Measurements from ENCODE around the gene TLE4.

Gene TLE4

GRCh38 chr9:79663878-79664277 lies 92.1 kb downstream of the TLE4 start:
- no peak for DNase-seq (ENCODE audit: low read depth in 2 of 2)

GRCh38 chr9:79664375-79664831 lies 92.6 kb downstream of the TLE4 start:
- no peak for DNase-seq (ENCODE audit: low read depth in 2 of 2)

GRCh38 chr9:79665369-79665768 lies 93.6 kb downstream of the TLE4 start:
- no peak for DNase-seq (ENCODE audit: low read depth in 2 of 2)

- DNase-seq (ENCODE audit: low read depth in 2 of 2), result no peak
Measured at GRCh38 chr9:79665931-79666330, 94.2 kb downstream of the TLE4 start.

- no peak for DNase-seq (ENCODE audit: low read depth in 2 of 2)
Measured at GRCh38 chr9:79667120-79667519, 95.4 kb downstream of the TLE4 start.

DNA sequence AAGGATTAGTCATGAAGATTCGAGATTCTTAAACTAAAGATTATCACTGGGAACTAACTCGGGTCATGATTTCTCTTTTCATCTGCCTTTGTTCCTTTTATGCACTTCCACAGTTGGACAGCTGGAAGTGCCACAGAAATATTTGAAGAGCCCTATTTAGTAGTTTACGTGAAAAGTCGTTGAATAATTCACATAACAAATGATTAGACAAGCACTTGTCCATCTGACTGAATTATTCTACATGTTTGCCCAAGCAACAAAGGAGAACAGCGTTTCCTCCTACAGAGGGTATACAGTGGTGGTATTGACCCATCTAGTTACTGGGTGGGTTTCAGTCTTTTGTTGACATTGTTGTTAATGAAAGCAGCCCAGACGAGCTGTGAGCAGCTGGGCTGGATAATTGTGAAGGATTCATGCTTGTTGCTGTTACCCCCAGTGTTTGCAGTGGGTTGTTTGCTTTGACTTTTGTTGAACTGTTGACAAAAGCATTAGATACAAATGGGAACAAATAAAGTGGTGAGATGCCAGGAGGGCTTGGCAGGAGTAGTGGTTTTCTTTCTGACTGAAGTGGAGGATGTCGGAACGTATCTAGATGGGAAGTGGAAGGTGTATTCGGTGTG lies 96.2 kb downstream of the TLE4 start:
- no peak for DNase-seq (ENCODE audit: low read depth in 2 of 2)

DNA sequence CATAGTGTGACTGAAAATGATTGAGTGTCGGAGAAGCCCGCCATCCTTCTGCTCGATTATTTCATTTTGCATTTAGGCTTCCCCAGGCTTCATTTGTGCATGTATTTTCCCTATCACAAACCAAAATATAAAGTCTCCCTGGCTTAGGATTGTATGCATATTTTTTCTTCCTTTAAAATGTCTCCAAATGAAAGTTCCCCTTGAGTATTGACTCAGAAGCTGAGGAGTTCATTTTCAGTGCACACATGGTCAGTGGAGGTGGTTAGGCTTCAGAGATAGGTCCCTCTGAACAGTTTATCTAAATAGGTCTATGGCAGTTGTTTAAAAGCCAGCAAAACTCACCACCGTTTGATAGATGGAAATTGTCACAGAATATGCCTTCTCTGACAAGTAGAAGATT lies 97.2 kb downstream of the TLE4 start:
- no peak for DNase-seq (ENCODE audit: low read depth in 2 of 2)

- DNase-seq (ENCODE audit: low read depth in 2 of 2), result no peak
Measured at GRCh38 chr9:79670269-79670961, 98.7 kb downstream of the TLE4 start.

DNA sequence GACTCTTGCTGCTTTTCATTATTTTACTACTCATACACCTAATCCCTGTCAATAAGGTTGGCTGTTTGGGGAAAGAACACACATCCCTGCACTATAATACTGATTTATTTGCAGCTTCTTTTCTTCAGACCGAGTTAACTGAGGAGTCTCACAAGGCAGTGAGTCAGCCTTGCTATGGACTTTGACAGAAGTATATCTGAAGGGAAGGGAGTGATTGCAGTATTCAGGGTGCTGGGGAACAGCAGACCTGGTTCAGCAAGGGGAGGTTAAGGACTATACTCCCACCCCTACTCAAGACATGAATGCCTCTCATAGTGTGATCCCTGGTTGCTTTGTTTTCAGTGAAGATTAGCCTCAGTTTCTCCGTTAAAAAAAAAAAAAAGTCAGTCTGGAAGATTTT lies 99.8 kb downstream of the TLE4 start:
- no peak for DNase-seq (ENCODE audit: low read depth in 2 of 2)

DNA sequence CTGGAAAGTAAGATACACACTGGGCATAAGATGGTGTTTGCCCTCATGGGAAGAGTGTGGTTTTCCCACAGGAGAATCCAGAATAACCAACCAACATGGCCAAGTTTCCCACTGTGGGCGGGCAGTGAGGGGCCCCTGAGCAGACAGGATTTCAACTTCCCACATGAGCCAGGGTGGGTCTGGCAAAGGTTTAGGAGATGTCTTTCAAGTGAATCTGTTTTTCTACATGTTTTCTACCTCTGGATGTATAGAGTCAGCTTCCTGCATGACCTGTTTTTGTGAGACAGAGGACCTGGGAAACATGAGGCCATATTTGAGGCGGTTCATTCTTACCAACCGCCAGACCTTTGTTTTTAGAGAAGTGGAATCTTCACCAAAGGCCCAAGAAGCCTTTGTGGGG lies 100.5 kb downstream of the TLE4 start:
- DNase-seq (ENCODE audit: low read depth in 2 of 2), result no peak

GRCh38 chr9:79672891-79673290 lies 101.1 kb downstream of the TLE4 start:
- no peak for DNase-seq (ENCODE audit: low read depth in 2 of 2)

- DNase-seq (ENCODE audit: low read depth in 2 of 2), result no peak
Measured at GRCh38 chr9:79673614-79674013, 101.8 kb downstream of the TLE4 start.

- no peak for DNase-seq (ENCODE audit: low read depth in 2 of 2)
Measured at GRCh38 chr9:79674052-79674777, 102.5 kb downstream of the TLE4 start.

GRCh38 chr9:79681576-79681975 lies 109.8 kb downstream of the TLE4 start:
- no peak for DNase-seq (ENCODE audit: low read depth in 2 of 2)

DNA sequence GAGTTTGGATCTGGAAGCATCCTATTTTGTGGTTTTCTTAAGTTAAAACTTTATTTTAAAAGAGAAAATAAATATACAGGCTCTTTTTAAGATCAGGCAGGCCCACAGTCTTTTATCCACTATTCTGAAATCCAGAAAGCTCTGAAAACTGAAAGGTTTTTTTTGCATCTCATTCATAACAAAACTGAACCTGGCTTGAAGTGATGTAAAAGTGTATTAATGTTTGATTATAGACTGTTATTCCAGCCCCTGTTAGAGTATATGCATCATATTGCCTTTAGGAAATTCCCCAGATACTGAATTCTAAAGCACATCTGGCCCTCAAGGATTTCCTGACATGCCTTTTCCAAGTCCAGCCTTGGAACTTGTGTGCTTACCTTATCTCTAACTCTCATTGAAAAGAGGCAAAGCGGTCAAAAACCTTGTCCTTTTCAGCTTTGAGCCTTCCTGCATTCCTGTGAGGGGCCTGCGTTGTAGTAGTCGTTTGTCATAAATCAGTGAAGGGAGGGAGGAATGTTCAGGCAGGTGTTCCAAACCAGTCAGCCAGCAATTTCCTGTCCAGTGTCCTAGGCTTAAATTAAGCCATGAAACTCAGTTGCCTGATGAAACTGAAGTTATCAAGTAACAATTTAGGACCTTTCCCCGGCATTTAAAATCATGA lies 110.4 kb downstream of the TLE4 start:
- DNase-seq (ENCODE audit: low read depth in 2 of 2), result no peak

DNA sequence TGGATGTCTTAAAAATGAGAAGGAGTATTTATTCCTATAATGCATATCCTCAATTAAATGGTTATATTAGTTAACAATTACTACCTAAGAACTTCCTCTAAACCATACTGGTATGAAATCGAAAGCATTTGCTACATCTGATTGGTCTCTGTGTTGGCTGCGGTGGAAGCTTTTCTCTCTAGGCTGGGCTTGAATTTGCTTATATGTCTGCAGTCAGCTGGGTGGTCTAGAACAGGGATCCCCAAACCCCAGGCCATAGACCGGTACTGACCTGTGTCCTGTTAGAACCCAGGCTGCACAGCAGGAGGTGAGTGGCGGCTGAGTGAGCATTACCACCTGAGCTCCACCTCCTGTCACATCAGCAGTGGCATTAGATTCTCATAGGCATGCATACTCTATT lies 112.3 kb downstream of the TLE4 start:
- DNase-seq (ENCODE audit: low read depth in 2 of 2), result no peak

DNA sequence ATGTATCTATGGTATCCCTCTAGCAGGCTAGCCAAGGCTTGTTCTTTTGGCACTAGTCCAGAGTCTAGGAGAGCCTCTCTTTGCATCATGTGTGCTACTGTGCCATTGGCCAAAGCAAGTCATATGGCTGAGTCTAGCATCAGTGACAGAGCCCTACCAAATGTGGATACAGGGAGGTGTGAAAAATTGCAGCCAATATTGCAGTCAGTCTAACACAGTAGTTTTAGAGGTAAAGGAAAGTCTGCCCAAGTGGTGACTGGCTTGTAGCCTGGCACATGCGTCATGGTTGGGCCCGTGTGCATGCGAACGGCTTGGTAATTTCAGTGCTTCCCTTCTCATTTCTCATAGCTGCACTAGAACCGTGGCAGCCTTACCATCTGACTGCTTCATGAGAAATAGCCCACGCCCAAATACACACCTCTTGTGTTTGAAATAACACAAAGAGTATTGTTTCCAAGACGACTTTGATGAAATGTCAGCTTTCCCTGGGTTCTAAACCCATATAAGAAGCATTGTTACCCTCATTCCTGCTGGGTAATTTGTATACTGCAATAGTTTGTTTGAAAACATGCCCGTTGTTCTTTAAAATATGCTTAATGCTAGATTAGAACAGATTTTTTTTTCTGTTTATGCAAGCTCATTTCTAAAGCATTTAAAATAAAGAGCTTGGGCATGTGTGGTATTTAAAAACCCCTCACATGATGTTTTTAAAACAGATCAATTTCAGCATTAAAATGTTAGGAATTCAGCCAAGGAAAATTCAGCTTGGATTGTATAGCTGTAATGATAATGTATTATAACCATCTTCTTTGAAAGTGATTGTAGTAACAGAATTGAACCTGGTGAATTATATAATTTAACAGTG lies 113.2 kb downstream of the TLE4 start:
- no peak for DNase-seq (ENCODE audit: low read depth in 2 of 2)

- no peak for DNase-seq (ENCODE audit: low read depth in 2 of 2)
Measured at GRCh38 chr9:79685577-79685976, 113.8 kb downstream of the TLE4 start.

GRCh38 chr9:79686381-79687130 lies 114.8 kb downstream of the TLE4 start:
- no peak for DNase-seq (ENCODE audit: low read depth in 2 of 2)

DNA sequence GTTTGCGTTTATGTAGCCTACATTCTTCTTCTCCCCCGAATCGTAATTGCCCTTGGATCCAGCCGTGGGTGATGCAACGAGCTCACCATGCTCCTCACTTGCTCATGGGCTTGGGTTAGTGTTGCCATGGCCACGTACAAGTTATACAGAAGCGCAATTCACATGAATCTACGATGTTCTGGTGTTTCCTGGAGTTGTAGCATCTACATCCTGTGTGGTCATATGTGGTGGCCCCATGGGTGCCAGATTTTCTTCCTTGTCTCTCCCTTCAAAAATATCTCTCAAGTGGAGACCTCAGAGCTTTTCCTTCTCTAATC lies 115.3 kb downstream of the TLE4 start:
- DNase-seq (ENCODE audit: low read depth in 2 of 2), result no peak

GRCh38 chr9:79688363-79688762 lies 116.6 kb downstream of the TLE4 start:
- DNase-seq (ENCODE audit: low read depth in 2 of 2), result no peak
